Measurements from ENCODE around the gene UCK1.

GRCh38 chr9:131567910-131568309 lies 36.8 kb upstream of the UCK1 start:
- TF ChIP-seq RAD21 (IDR thresholded peaks at IDR 0.05 in 1 of 2, conservative IDR thresholded peaks at IDR 0.05 in 1 of 2; ENCODE audit: low read depth in 2 of 2, low read length in 2 of 2) (no peak), PHF8 (conservative IDR thresholded peaks at IDR 0.05; ENCODE audit: low read depth, low read length) (no peak), CTCF (IDR thresholded peaks at IDR 0.05; ENCODE audit: control extremely low read depth in 1 of 3, insufficient read depth in 1 of 3, low read depth in 1 of 3, low read length in 3 of 3) (no peak), JUN (IDR thresholded peaks at IDR 0.05; ENCODE audit: low read depth, low read length) (no peak), EZH2 (IDR thresholded peaks at IDR 0.05; ENCODE audit: low read depth, low read length, severe bottlenecking) (no peak), HDAC6 (IDR thresholded peaks at IDR 0.05; ENCODE audit: low read depth, low read length) (no peak), SP1 (IDR thresholded peaks at IDR 0.05; ENCODE audit: low read depth, low read length) (no peak), RFX5 (IDR thresholded peaks at IDR 0.05; ENCODE audit: borderline replicate concordance, low read depth, low read length) (no peak), TBP (IDR thresholded peaks at IDR 0.05; ENCODE audit: low read depth, low read length) (no peak), EGR1 (IDR thresholded peaks at IDR 0.05; ENCODE audit: borderline replicate concordance, low read depth, low read length) (no peak), MAX (IDR thresholded peaks at IDR 0.05) (no peak)

Measured in H1 (cell line).